B cell (primary cell): ENCODE data around the gene ZNF212. TPM values are rescaled to one million over a fixed set of nuclear protein-coding genes. Genes with fewer than 3 reads are reported as not detected.

Source experiments
- ATAC-seq: fragments of 200-7000 bp; cut with Tn5 transposase; one replicate; pipeline ENCODE4 v1.10.0; 2021; ENCODE audit warnings: low read depth, mild to moderate bottlenecking, moderate number of reproducible peaks, moderate library complexity
- CTCF ChIA-PET: fragments of 350-600 bp; sonication (Branson Sonifier 250); formaldehyde crosslinking; loops from one replicate; lab custom pipeline; 2021; ENCODE audit warnings: antibody characterized with exemption, inconsistent platforms; lab: Charles Lee
- POLR2A ChIA-PET: fragments of 350-600 bp; sonication (Branson Sonifier 250); formaldehyde crosslinking; loops from one replicate; lab custom pipeline; 2021; ENCODE audit warnings: antibody characterized with exemption; lab: Charles Lee
- DNase-seq: peaks from one replicate; pipeline ENCODE4 v3.0.0; 2013
- H2AFZ ChIP-seq: 2 replicates; pipeline ENCODE4 v1.6.1; 2012; ENCODE audit warnings: mild to moderate bottlenecking, low read depth, low read length; ENCODE audit not compliant: insufficient read depth, poor library complexity, severe bottlenecking
- H3K27ac ChIP-seq, 2 donors: 1 replicate in 1 of 2; 2 replicates in 1 of 2; pipeline ENCODE4 v1.5.1; 2012 to 2013; ENCODE audit warnings: low read length in 2 of 2, mild to moderate bottlenecking in 2 of 2, moderate library complexity in 1 of 2
- H3K27me3 ChIP-seq, 4 experiments: fragments of 200-600 bp in 1 of 4; sonication (generic) in 1 of 4; replicated peaks in 1 of 4; 1 replicate in 2 of 4; 2 replicates in 2 of 4; pipeline versions ENCODE4 v1.6.1 to v1.7.0; 2013 to 2016; ENCODE audit warnings: low read length in 3 of 4, mild to moderate bottlenecking in 2 of 4, mixed read lengths in 1 of 4, moderate library complexity in 1 of 4; ENCODE audit not compliant: insufficient read depth in 4 of 4, control insufficient read depth in 3 of 4; ENCODE audit errors: control extremely low read depth in 1 of 4
- H3K36me3 ChIP-seq, 2 experiments: replicated peaks in 1 of 2; 1 replicate in 1 of 2; 2 replicates in 1 of 2; pipeline versions ENCODE4 v1.6.1 to v1.7.1; 2013; ENCODE audit warnings: low read length in 1 of 2; ENCODE audit not compliant: insufficient read depth in 2 of 2, control insufficient read depth in 1 of 2; ENCODE audit errors: control extremely low read depth in 1 of 2, extremely low read depth in 1 of 2
- H3K4me1 ChIP-seq, 2 donors: fragments of 200-600 bp in 1 of 2; sonication (generic) in 1 of 2; 1 replicate in 1 of 2; 2 replicates in 1 of 2; pipeline versions ENCODE4 v1.5.1 to v1.6.1; 2013 to 2017; ENCODE audit warnings: low read length in 2 of 2; ENCODE audit not compliant: control insufficient read depth in 2 of 2, insufficient read depth in 2 of 2
- H3K4me2 ChIP-seq: replicated peaks from 2 replicates; pipeline ENCODE3; 2012; ENCODE audit warnings: mild to moderate bottlenecking, low read depth, low read length; ENCODE audit not compliant: poor library complexity, severe bottlenecking
- H3K4me3 ChIP-seq, 5 experiments: fragments of 200-600 bp in 1 of 5; sonication (generic) in 1 of 5; 1 replicate in 3 of 5; 2 replicates in 2 of 5; pipeline versions ENCODE4 v1.5.1 to v1.7.0; 2011 to 2016; ENCODE audit warnings: low read length in 4 of 5, mild to moderate bottlenecking in 4 of 5, low read depth in 2 of 5, control low read depth in 1 of 5, moderate library complexity in 1 of 5; ENCODE audit not compliant: insufficient read depth in 1 of 5; ENCODE audit errors: control extremely low read depth in 1 of 5, extremely low read depth in 1 of 5
- H3K79me2 ChIP-seq: fragments of 200-600 bp; sonication (generic); one replicate; pipeline ENCODE4 v1.6.0; 2016; ENCODE audit warnings: low read length; ENCODE audit not compliant: control insufficient read depth, insufficient read depth
- H3K9ac ChIP-seq: fragments of 200-600 bp; sonication (generic); 2 replicates; pipeline ENCODE4 v1.6.1; 2017; ENCODE audit warnings: mild to moderate bottlenecking, low read length, moderate library complexity
- H3K9me3 ChIP-seq, 3 donors: one replicate each; pipeline versions ENCODE4 v1.6.1 to v1.7.1; 2013; ENCODE audit warnings: low read length in 2 of 3; ENCODE audit not compliant: control insufficient read depth in 2 of 3, insufficient read depth in 1 of 3; ENCODE audit errors: control extremely low read depth in 1 of 3
- H4K20me1 ChIP-seq: 2 replicates; pipeline ENCODE4 v1.6.0; 2012; ENCODE audit warnings: mild to moderate bottlenecking, low read length; ENCODE audit not compliant: insufficient read depth, control insufficient read depth, poor library complexity, severe bottlenecking
- H3K27ac Mint-ChIP-seq: one replicate; pipeline ENCODE4 v1.8.0; 2021; ENCODE audit warnings: mixed read lengths
- H3K27me3 Mint-ChIP-seq: one replicate; pipeline ENCODE4 v1.8.0; 2021; ENCODE audit warnings: mixed read lengths
- H3K4me1 Mint-ChIP-seq: one replicate; pipeline ENCODE4 v1.8.0; 2021; ENCODE audit warnings: mixed read lengths
- H3K4me3 Mint-ChIP-seq: one replicate; pipeline ENCODE4 v1.8.0; 2021; ENCODE audit warnings: mixed read lengths
- H3K9me3 Mint-ChIP-seq: one replicate; pipeline ENCODE4 v1.8.0; 2022; ENCODE audit warnings: mixed read lengths; ENCODE audit not compliant: insufficient read depth
- CTCF ChIP-seq: fragments of 200-600 bp; IDR thresholded peaks from one replicate; pipeline ENCODE4 v1.8.0; 2022; ENCODE audit warnings: antibody characterized with exemption, mild to moderate bottlenecking
- EZH2 ChIP-seq: IDR thresholded peaks from 2 replicates; pipeline ENCODE4 v1.6.1; 2012; ENCODE audit warnings: borderline replicate concordance, low read depth, mild to moderate bottlenecking, moderate library complexity, low read length; ENCODE audit not compliant: insufficient read depth, poor library complexity, severe bottlenecking
- WGBS: methylation state at CpG from one replicate; pipeline ENCODE4 v1.1.5; 2013; ENCODE audit warnings: missing lambda C conversion rate; ENCODE audit not compliant: insufficient coverage; 5-methylcytosine and 5-hydroxymethylcytosine counted together
- intact Hi-C: fragments of 100-400 bp; cut with micrococcal nuclease; formaldehyde crosslinking; loops from one replicate; pipeline ENCODE4 v1.10.0; 2022
- polyA plus RNA-seq: library from polyadenylated mRNA; depleted of rRNA; stranded (reverse); fragments of >200 nt; gene quantifications from 2 replicates; pipeline ENCODE4 v1.2.3, GENCODE V29; 2012
- total RNA-seq, 2 donors: library from RNA; stranded (reverse); fragments of 120-200 nt in 1 of 2; gene quantifications; 1 replicate in 1 of 2; 2 replicates in 1 of 2; pipeline versions ENCODE4 v1.2.3 to v1.2.4, GENCODE V29; 2013 to 2022

ZNF212 gene
- total and polyA plus RNA-seq, 2 donors (not counting 1 experiment from before 2014, with no cell fraction given), result 8.1 to 22.5 TPM

- no peaks in the 10 kb centered on the region for H4K20me1 ChIP-seq
- intact Hi-C loops, result no loop called here
- CTCF ChIA-PET, result no interaction called here
- Mint-ChIP-seq H3K9me3 (no peaks in the 10 kb centered on the region), H3K4me1 (no peaks in the 10 kb centered on the region), H3K27ac (no peak overlapping the region), H3K4me3 (no peak overlapping the region), H3K27me3 (no peaks in the 10 kb centered on the region)
- no peaks in the 10 kb centered on the region for H3K27me3 ChIP-seq
- ATAC-seq (no peak), DNase-seq (no peak)
- H3K4me3 ChIP-seq, result no peak overlapping the region
- no peak overlapping the region for H2AFZ ChIP-seq
- H3K36me3 ChIP-seq, result peaks cover 11 to 44% of the 10 kb centered on the region in 2 experiments
- H3K4me1 ChIP-seq, result no peaks in the 10 kb centered on the region
- H3K79me2 ChIP-seq, result no peaks in the 10 kb centered on the region
- POLR2A ChIA-PET, result interaction anchor here (0.7 kb wide), 1 partner anchor 988 kb away, joined by 4 read pairs; no protein-coding TSS in a partner anchor
- H3K9me3 ChIP-seq, result no peaks in the 10 kb centered on the region
- 98% methylated on average over 6 of the region's 6 CpGs for WGBS
- H3K4me2 ChIP-seq, result no peak overlapping the region
- TF ChIP-seq EZH2 (no peak), CTCF (no peak)
- H3K27ac ChIP-seq, result no peak overlapping the region
- no peak overlapping the region for H3K9ac ChIP-seq
Measured at GRCh38 chr7:149217570-149217969, 21.9 kb upstream of the ZNF212 start.

GRCh38 chr7:149218469-149219420 is 20.7 kb upstream of the ZNF212 start:
- CTCF ChIA-PET, result interaction anchor here (1.3 kb wide), 1 partner anchor 9 kb away, joined by 3 read pairs; no protein-coding TSS in a partner anchor

More at GRCh38 chr7:149218469-149219420, 20.7 kb upstream of the ZNF212 start:
- Mint-ChIP-seq H3K27ac (no peak overlapping the region), H3K4me1 (no peaks in the 10 kb centered on the region), H3K27me3 (no peaks in the 10 kb centered on the region), H3K4me3 (no peak overlapping the region), H3K9me3 (no peaks in the 10 kb centered on the region)
- intact Hi-C loops, result no loop called here
- no peaks in the 10 kb centered on the region for H3K79me2 ChIP-seq
- peaks cover 2 to 33% of the 10 kb centered on the region in 2 experiments for H3K36me3 ChIP-seq
- no peak for ATAC-seq
- no peaks in the 10 kb centered on the region for H3K27me3 ChIP-seq
- H3K9ac ChIP-seq, result no peak overlapping the region
- POLR2A ChIA-PET, result no interaction called here
- H4K20me1 ChIP-seq, result no peaks in the 10 kb centered on the region
- 100% methylated on average over 5 of the region's 10 CpGs for WGBS
- H3K4me2 ChIP-seq, result no peak overlapping the region
- no peaks in the 10 kb centered on the region for H3K4me1 ChIP-seq
- H3K4me3 ChIP-seq, result no peak overlapping the region
- TF ChIP-seq CTCF (no peak), EZH2 (no peak)
- no peak for DNase-seq
- H2AFZ ChIP-seq, result no peak overlapping the region
- no peak overlapping the region for H3K27ac ChIP-seq
- peaks cover 0 to 6% (median 0%) of the 10 kb centered on the region in 3 donors for H3K9me3 ChIP-seq
